GM12891 (cell line): ENCODE results near the gene TMCO4.
"Not testable (repeated sequence)": the region's sequence is repeated elsewhere in the genome, so short reads cannot be mapped to it uniquely, and the experiment has no call there.

Experiments
- DNase-seq: peaks from one replicate; pipeline ENCODE4 v3.0.0; 2011; ENCODE audit warnings: low spot score; ENCODE audit not compliant: insufficient read length
- FAIRE-seq: peaks from 2 replicates; lab custom pipeline; 2011; peaks lifted over from hg19 to GRCh38; lab: Jason Lieb, UNC
- PAX5 ChIP-seq: IDR thresholded peaks from 2 replicates; pipeline ENCODE4 v1.6.1; 2011; ENCODE audit warnings: low read length, moderate library complexity, mild to moderate bottlenecking; ENCODE audit not compliant: insufficient read depth, severe bottlenecking
- POLR2A ChIP-seq: IDR thresholded peaks from 2 replicates; pipeline ENCODE4 v1.6.1; 2011; ENCODE audit warnings: low read depth, low read length, control low read depth
- POLR2AphosphoS5 ChIP-seq: IDR thresholded peaks from 2 replicates; pipeline ENCODE4 v1.6.1; 2011; ENCODE audit warnings: low read depth, low read length, control low read depth
- POU2F2 ChIP-seq: IDR thresholded peaks from 2 replicates; pipeline ENCODE4 v1.6.1; 2011; ENCODE audit warnings: low read depth, mild to moderate bottlenecking, control low read depth, low read length, moderate library complexity
- SPI1 ChIP-seq: IDR thresholded peaks from 2 replicates; pipeline ENCODE4 v1.6.1; 2011; ENCODE audit warnings: low read depth, low read length, control low read depth
- TAF1 ChIP-seq: IDR thresholded peaks from 2 replicates; pipeline ENCODE4 v1.6.1; 2011; ENCODE audit warnings: low read depth, low read length, control low read depth

TMCO4 gene

DNA sequence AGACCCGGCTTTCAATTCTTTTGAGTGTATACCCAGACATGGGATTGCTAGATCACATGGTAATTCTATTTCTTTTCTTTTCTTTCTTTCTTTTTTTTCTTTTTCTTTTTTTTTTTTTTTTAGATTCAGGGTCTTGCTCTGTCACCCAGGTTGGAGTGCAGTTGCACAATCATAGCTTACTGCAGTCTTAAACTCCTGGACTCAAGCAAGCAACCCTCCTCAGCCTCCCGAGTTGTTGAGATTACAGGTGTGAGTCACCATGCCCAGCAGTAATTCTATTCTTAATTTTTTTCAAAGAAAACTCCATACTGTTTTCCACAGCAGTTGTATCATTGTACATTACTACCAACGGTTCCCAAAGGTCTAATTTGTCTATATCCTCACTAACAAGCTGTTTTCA lies 28.8 kb upstream of the TMCO4 start:
- FAIRE-seq (no peak), DNase-seq (no peak)
- TF ChIP-seq POU2F2 = no peak
- TF ChIP-seq POLR2AphosphoS5 = no peak
- no peak for TF ChIP-seq SPI1
- no peak for TF ChIP-seq POLR2A
- TF ChIP-seq PAX5 = no peak
- TF ChIP-seq TAF1 = no peak

DNA sequence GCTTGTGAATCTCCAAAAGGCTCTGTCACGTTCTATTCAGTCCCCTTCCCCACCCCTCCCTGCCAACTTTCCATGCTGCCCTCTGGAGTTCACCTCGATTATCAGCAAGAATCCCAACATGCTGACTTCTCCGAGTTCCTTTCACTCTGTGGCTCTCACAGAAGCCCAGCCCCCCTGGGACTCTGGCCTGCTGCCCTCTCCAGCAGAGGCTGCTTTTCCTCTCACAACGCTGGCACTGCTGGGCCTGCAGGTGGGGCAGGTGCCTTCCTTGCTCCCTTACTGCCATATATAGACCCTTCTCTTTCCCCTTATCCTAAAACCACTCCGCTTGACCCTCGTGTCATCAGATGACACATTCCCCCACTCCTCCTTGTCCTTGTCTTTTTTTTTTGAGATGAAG lies 25.6 kb upstream of the TMCO4 start:
- no peak for FAIRE-seq
- no peak for DNase-seq
- no peak for TF ChIP-seq TAF1
- no peak for TF ChIP-seq SPI1
- no peak for TF ChIP-seq POU2F2
- TF ChIP-seq POLR2A = no peak
- no peak for TF ChIP-seq POLR2AphosphoS5
- TF ChIP-seq PAX5 = no peak

DNA sequence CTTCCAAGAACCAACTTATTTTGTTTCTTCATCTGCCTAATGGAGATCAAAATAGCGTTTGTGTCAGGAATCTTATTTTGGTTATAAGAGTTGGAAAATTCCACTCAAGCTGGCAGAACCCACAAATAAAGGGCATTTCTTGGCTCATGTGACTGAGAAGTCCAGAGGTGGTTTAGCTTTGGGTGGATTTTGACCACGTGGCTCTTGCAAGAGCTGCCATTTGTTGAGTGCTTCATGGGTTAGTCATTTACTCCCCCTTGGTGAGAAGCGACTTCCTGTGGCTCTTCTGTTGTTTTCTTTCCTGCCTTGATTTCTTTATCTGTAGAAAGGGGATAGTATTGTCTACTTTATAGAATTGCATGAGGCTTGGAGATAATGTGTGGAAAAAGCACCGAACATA lies 24.8 kb upstream of the TMCO4 start:
- no peak for DNase-seq
- FAIRE-seq = no peak
- TF ChIP-seq POLR2AphosphoS5 = no peak
- no peak for TF ChIP-seq POLR2A
- no peak for TF ChIP-seq POU2F2
- no peak for TF ChIP-seq TAF1
- no peak for TF ChIP-seq SPI1
- no peak for TF ChIP-seq PAX5

DNA sequence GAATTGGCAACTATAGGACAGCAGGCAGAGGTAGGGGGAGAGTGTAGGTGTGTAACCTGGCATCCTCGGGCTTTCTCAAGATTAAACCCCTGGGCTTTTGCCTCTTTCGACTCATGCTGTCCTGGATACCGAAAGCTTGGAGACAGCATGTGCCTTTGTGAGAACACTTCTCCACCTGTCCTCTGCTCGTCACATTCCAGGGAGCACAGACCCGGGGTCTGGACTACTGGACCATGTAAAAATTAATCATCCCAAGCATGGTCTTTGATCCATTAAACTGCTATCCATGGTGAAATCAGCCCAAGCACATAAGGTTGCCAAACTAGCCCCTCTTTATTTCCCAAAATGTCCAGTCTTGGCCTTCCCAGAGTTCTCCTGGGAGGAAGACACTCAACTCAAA lies 24.3 kb upstream of the TMCO4 start:
- FAIRE-seq = no peak
- TF ChIP-seq POLR2AphosphoS5 (no peak), PAX5 (no peak), TAF1 (no peak), POLR2A (no peak), SPI1 (no peak), POU2F2 (no peak)

DNA sequence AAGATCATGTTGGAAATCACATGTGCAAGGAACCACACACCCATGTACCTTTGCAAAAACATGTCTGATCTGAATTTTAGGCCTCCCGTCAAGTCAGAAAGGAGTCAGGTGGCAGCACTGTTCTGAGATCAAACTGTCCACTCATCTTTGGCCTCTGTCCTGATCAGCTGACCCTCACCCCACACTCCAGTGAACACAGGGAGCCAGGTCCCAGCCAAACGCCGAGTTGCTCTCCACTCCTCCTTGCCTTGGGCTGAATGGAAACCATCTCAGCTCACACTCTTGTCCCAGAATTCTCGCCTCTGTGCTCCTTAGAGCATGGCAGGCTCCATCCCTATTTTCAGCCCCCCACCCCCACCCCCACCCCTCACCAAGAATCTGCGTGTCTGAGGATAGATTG lies 20.0 kb upstream of the TMCO4 start:
- no peak for FAIRE-seq
- DNase-seq = no peak

More for the DNA sequence above, 24.3 kb upstream of the TMCO4 start:
- DNase-seq = no peak

DNA sequence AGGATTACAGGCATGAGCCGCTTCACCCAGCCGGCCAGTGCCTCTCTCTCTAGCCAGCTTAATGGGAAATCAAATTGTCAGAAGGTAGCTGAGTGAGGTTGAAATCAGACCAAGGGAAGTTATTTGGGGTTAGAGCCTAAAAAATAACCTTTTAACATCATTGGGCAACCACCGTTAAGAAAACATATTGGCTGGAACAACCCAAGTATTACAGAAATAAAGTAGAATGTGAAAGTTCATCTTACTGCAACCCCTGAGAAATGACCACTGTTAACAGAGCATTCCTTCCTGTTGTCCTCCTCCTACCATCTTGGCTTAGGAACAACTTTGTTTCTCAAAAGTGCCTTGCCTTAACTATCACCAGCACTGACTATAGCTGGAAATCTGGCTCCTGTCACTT lies 18.6 kb upstream of the TMCO4 start:
- DNase-seq (no peak), FAIRE-seq (no peak)
- TF ChIP-seq PAX5 (no peak), SPI1 (no peak), TAF1 (no peak), POU2F2 (no peak), POLR2AphosphoS5 (no peak), POLR2A (no peak)

More for the DNA sequence above, 20.0 kb upstream of the TMCO4 start:
- TF ChIP-seq POU2F2 (no peak), POLR2A (no peak), POLR2AphosphoS5 (no peak), SPI1 (no peak), PAX5 (no peak), TAF1 (no peak)

DNA sequence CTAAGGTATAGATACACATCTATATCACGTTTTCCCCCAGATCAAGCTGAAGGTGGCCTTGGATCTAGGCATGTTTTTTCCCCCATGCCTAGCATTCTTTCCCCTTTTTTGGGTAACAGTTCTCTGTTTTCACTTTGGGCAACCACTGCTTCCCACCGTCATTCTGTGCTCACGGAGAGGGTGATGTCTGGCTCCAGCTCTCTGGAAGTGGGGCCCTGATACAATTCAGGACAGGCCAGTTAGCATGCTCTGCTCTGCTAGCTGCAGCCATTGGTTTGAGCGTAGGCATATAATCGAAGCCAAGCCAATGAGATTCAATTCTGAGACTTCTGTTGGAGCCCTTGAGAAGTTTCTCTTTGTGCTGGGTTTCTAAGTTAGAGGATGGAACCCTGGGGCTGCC lies 17.4 kb upstream of the TMCO4 start:
- FAIRE-seq (no peak), DNase-seq (no peak)
- TF ChIP-seq SPI1 (no peak), PAX5 (no peak), POLR2A (no peak), TAF1 (no peak), POU2F2 (no peak), POLR2AphosphoS5 (no peak)

DNA sequence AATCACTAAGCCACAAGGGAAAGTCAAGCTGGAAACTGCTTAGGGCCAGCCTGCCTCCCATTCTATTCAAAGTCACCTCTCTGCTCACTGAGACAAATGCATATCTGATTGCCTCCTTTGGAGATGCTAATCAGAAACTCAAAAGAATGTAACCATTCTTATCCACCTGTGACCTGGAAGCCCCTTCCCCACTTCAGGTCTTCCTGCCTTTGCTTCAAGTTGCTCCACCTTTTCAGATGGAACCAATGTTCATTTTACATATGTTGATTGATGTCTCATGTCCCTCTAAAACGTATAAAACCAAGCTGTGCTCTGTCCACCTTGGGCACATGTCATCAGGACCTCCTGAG lies 17.0 kb upstream of the TMCO4 start:
- FAIRE-seq, DNase-seq: not testable (repeated sequence)

DNA sequence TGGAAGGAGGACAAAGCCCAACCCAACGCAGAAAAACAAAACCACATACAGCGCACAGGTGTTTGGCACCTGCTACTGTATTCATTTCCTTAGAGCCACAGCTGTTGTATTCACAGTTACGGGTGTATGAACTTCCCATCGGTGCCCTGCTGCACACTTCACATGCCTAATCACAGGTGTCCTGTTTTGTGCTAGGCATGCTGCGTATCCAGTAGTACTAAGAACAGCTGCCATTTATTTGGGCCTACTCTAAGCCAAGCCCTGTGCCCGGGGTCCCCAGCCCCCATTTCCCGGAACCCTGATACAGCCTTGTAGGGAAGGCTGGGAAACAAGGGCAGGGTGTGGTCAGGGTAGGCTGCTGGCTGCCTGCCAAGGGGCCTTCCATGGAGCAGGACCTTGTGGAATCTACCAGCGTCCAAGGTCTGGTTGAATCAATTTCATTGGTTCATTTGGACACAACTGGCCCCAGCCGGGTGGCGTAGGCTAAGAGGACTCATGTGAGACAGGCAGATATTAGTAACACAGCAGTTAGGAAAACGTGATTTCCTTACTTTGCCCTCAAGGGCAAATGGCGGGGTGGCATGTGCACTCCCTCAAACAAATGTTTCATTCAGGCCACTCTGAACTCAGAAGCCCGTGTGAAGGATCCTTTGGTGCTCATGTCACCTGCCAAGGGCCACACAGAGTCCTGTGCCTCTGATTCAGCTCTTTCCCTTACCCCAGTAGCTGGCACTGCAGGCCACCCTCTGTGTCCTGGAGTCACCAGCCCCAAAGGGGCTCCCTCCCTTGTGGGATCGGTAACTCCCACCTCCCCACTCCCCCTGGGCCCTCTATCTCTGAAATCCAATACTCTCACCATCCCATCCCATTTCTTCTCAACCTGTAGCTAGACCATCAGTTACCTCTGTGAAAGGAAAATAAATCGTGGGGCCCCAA lies 16.4 kb upstream of the TMCO4 start:
- FAIRE-seq = no peak
- DNase-seq = no peak
- TF ChIP-seq POU2F2 (no peak), SPI1 (no peak), PAX5 (no peak), POLR2A (no peak), POLR2AphosphoS5 (no peak)
